Tibial nerve (tissue), 3 donors: ENCODE measurements around the gene BCAR1.

Source experiments
- CTCF ChIP-seq, 5 experiments: fragments of 200-600 bp in 3 of 5; fragments of 450-650 bp in 2 of 5; sonication (generic) in 3 of 5; IDR thresholded peaks; one replicate each; pipeline ENCODE4 v1.5.1; 2016 to 2019; ENCODE audit warnings: antibody characterized with exemption in 5 of 5, mild to moderate bottlenecking in 3 of 5, moderate library complexity in 2 of 5
- POLR2A ChIP-seq, 2 donors: fragments of 450-650 bp; IDR thresholded peaks; one replicate each; pipeline ENCODE4 v1.6.1; 2017; ENCODE audit warnings: antibody characterized with exemption in 2 of 2, mild to moderate bottlenecking in 2 of 2, moderate library complexity in 2 of 2

GRCh38 chr16:75250809-75251279, 580 bp downstream of the BCAR1 start:
- TF ChIP-seq CTCF (IDR thresholded peaks at IDR 0.05) (no peak), POLR2A (IDR thresholded peaks at IDR 0.05) (no peak)
